Lung (tissue), 12 donors: ENCODE measurements around the gene S100A10. TPM values are rescaled to one million over a fixed set of nuclear protein-coding genes. Genes with fewer than 3 reads are reported as not detected.
A peak's percentile ranks its signal among the peaks of the same experiment; 100 is the strongest.

Experiments used
- ATAC-seq: fragments of 200-7000 bp; cut with Tn5 transposase; one replicate; pipeline ENCODE4 v1.9.1; 2020; ENCODE audit warnings: moderate number of reproducible peaks; ENCODE audit not compliant: insufficient read depth, low FRiP score
- DNase-seq, 3 donors: peaks; one replicate each; pipeline ENCODE4 v3.0.0-alpha.2; 2013 to 2017
- H3K27ac ChIP-seq, 2 donors: one replicate each; pipeline ENCODE4 v1.5.1; 2013; ENCODE audit warnings: mild to moderate bottlenecking in 2 of 2, moderate library complexity in 2 of 2, control low read depth in 1 of 2, inconsistent platforms in 1 of 2, low read depth in 1 of 2, low read length in 1 of 2
- H3K27me3 ChIP-seq, 3 donors: one replicate each; pipeline ENCODE4 v1.5.1; 2013; ENCODE audit warnings: low read length in 2 of 3; ENCODE audit not compliant: control insufficient read depth in 3 of 3, insufficient read depth in 3 of 3
- H3K36me3 ChIP-seq, 4 donors: one replicate each; pipeline ENCODE4 v1.5.1; 2013; ENCODE audit warnings: low read length in 4 of 4, mild to moderate bottlenecking in 1 of 4, moderate library complexity in 1 of 4; ENCODE audit not compliant: control insufficient read depth in 4 of 4, insufficient read depth in 4 of 4
- H3K4me1 ChIP-seq, 5 donors: one replicate each; pipeline ENCODE4 v1.5.1; 2013; ENCODE audit warnings: low read length in 5 of 5, mild to moderate bottlenecking in 2 of 5, moderate library complexity in 1 of 5; ENCODE audit not compliant: control insufficient read depth in 5 of 5, insufficient read depth in 5 of 5
- H3K4me3 ChIP-seq: one replicate; pipeline ENCODE4 v1.5.1; 2013; ENCODE audit warnings: mild to moderate bottlenecking, control low read depth, moderate library complexity
- H3K9ac ChIP-seq, 2 donors: one replicate each; pipeline ENCODE4 v1.5.1; 2013; ENCODE audit warnings: low read length in 2 of 2, control low read depth in 1 of 2; ENCODE audit not compliant: insufficient read depth in 1 of 2
- H3K9me3 ChIP-seq, 4 donors: one replicate each; pipeline ENCODE4 v1.5.1; 2013; ENCODE audit warnings: low read length in 3 of 4, mild to moderate bottlenecking in 1 of 4, moderate library complexity in 1 of 4; ENCODE audit not compliant: control insufficient read depth in 4 of 4, insufficient read depth in 3 of 4
- WGBS, 2 donors: extraction: QIAGEN DNeasy Blood & Tissue Kit; methylation state at CpG; one replicate each; pipeline ENCODE4 v1.1.7; 2013; 5-methylcytosine and 5-hydroxymethylcytosine counted together
- polyA plus RNA-seq, 2 donors: library from polyadenylated mRNA; stranded (reverse); fragments of 200-250 nt; gene quantifications; one replicate each; pipeline ENCODE4 v1.2.1, GENCODE V29; 2013
- total RNA-seq, 2 donors: library from RNA; depleted of rRNA in 1 of 2; stranded (reverse); fragments of >200 nt in 1 of 2; gene quantifications; one replicate each; pipeline ENCODE4 v1.2.1, GENCODE V29; 2014 to 2021
- TF ChIP-seq, protein P1 (sequence below): IDR thresholded peaks from 2 replicates; pipeline ENCODE4 v1.5.1; 2012; ENCODE audit warnings: mild to moderate bottlenecking; ENCODE audit errors: control extremely low read depth, extremely low read depth
- donor health status: control.
- donor health status: control.
- donor health status: Bipolar disorder and iron deficiency.
- donor health status: healthy.
- donor health status: DM: yes; HTN: yes; CAD: no.

S100A10 gene
- total and polyA plus RNA-seq, 4 donors: 205 to 1,003 (median 674) TPM

DNA sequence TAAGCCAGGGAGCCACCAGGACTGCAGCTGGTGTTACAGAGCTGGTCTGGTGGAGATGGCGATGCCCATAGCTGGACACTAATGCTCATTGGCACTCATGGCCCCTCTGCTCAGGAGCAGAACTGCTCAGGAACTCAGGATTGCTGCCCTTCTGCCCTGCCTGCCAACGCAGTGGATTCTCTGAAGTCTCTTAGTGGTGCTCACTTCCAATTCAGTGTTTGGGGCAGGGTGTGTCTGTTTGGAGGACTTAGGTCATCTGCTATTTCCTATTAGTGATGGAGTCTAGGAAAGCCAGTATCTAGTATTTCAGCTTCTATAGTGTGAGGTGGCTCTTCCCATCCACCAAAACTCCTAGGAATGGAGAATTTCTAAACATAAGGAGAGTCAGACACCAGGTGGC, 29.1 kb downstream of the S100A10 start:
- TF ChIP-seq, protein P1, sequence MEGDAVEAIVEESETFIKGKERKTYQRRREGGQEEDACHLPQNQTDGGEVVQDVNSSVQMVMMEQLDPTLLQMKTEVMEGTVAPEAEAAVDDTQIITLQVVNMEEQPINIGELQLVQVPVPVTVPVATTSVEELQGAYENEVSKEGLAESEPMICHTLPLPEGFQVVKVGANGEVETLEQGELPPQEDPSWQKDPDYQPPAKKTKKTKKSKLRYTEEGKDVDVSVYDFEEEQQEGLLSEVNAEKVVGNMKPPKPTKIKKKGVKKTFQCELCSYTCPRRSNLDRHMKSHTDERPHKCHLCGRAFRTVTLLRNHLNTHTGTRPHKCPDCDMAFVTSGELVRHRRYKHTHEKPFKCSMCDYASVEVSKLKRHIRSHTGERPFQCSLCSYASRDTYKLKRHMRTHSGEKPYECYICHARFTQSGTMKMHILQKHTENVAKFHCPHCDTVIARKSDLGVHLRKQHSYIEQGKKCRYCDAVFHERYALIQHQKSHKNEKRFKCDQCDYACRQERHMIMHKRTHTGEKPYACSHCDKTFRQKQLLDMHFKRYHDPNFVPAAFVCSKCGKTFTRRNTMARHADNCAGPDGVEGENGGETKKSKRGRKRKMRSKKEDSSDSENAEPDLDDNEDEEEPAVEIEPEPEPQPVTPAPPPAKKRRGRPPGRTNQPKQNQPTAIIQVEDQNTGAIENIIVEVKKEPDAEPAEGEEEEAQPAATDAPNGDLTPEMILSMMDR: no peak
- H3K9ac ChIP-seq: no peak overlapping the region
- no peak overlapping the region for H3K4me3 ChIP-seq
- ATAC-seq: no peak
- WGBS, 2 donors: 73 to 95% methylated on average over 2 of the region's 2 CpGs
- DNase-seq: no peak
- H3K27ac ChIP-seq: peak overlapping the region in 1 of 2 donors; percentile 21
- H3K27me3 ChIP-seq: peaks cover 0 to 7% (median 5%) of the 10 kb centered on the region in 3 donors
- no peaks in the 10 kb centered on the region for H3K36me3 ChIP-seq
- H3K4me1 ChIP-seq: peaks cover 0 to 15% (median 4%) of the 10 kb centered on the region in 5 donors
- no peaks in the 10 kb centered on the region for H3K9me3 ChIP-seq

DNA sequence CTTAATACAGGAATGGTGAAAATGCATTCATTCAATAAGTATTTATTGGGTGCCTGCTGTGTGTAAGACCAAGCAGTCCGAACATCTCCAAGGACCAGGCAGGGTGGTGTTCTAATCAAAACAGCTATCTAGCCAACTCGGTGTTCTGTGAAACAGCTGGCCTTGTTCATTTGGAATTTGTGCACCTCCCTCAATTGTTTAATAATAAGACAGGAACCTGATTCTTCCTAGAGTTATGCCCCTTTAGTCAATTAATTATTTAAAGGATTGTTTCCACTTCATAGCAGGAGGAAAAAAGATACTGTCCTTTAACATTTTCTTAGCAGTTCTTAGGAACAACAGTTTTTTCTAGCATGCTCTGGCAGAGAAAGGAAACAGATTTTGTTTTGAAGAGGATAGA, 30.4 kb downstream of the S100A10 start:
- H3K9me3 ChIP-seq: no peaks in the 10 kb centered on the region
- TF ChIP-seq, protein P1: no peak
- peaks cover 0 to 7% (median 5%) of the 10 kb centered on the region in 3 donors for H3K27me3 ChIP-seq
- no peaks in the 10 kb centered on the region for H3K36me3 ChIP-seq
- DNase-seq (no peak), ATAC-seq (no peak)
- H3K4me1 ChIP-seq: peaks cover 0 to 5% (median 3%) of the 10 kb centered on the region in 5 donors
- H3K4me3 ChIP-seq: no peak overlapping the region
- H3K9ac ChIP-seq: no peak overlapping the region
- H3K27ac ChIP-seq: no peak overlapping the region
- 65 to 82% methylated on average over 2 of the region's 2 CpGs for WGBS, 2 donors

DNA sequence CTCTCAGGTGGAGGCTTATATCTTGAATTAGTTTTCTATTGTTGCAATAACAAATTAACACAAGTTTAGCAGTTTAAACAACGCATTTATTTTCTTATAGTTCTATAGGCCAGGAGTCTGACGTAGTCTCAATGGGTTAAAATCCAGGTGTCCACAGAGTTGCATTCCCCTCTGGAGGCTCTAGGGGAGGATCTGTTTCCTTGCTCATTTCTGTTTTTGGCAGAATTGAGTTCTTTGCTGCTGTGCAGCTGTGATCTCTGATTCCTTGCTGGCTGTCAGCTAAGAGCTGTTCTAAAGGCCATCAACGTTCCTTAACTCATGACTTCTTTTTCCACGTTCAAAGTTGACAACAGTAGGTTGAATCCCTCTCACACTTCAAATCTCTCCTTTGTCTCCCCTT, 31.8 kb downstream of the S100A10 start:
- H3K9me3 ChIP-seq: no peaks in the 10 kb centered on the region
- H3K9ac ChIP-seq: no peak overlapping the region
- TF ChIP-seq, protein P1: no peak
- H3K36me3 ChIP-seq: no peaks in the 10 kb centered on the region
- no peak overlapping the region for H3K27ac ChIP-seq
- no peak overlapping the region for H3K4me3 ChIP-seq
- H3K4me1 ChIP-seq: peaks cover 0 to 5% (median 0%) of the 10 kb centered on the region in 5 donors
- DNase-seq: peak in 1 of 3 donors; percentile 48
- ATAC-seq: no peak
- H3K27me3 ChIP-seq: peaks cover 0 to 5% (median 3%) of the 10 kb centered on the region in 3 donors
- 61 to 70% methylated on average over 4 of the region's 4 CpGs for WGBS, 2 donors
